ENCODE results near the gene PAX7.
"Not testable (repeated sequence)": the region's sequence is repeated elsewhere in the genome, so short reads cannot be mapped to it uniquely, and the experiment has no call there.

PAX7 gene

GRCh38 chr1:18657506-18658201 is 27.0 kb downstream of the PAX7 start:
- no peak for DNase-seq (ENCODE audit: extremely low read depth in 1 of 2, low read depth in 1 of 2)

DNA sequence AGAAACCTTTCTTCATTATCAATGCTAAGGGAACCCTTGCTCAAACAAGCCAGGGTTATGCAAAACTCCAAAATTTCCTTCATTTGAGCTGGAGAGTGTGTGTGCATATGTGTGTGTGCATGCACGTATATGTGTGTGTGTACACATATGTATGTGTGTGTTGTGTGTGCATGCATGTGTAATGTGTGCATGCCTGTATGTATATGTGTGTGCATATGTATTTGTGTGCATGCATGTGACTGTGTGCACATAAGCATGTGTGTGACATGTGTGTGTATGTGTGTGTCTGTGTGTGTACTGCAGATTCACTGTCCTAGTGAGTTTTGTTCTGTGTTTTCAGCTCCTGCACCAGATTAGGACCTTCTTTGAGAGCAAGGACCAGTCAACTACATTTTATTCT is 28.2 kb downstream of the PAX7 start:
- no peak for DNase-seq (ENCODE audit: extremely low read depth in 1 of 2, low read depth in 1 of 2)

- DNase-seq (ENCODE audit: extremely low read depth in 1 of 2, low read depth in 1 of 2), result no peak
These were observed 31.0 kb downstream of the PAX7 start for GRCh38 chr1:18661404-18662285.

DNA sequence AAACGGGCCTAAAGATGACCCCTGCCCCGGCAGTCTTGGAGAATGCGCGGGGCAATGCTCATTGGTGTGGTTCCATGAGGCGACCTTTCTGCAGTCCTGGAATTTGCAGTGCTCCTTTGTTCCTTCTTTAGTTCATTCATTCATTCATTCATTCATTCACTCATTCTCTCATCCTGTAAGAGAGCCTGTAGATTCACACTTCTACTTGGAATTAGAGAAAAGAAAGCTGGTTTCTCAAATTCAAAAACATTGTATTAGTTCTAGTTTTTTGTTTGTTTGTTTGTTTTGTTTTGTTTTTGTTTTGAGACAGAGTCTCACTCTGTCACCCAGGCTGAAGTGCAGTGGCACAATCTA is 31.6 kb downstream of the PAX7 start:
- no peak for DNase-seq (ENCODE audit: extremely low read depth in 1 of 2, low read depth in 1 of 2)

- DNase-seq (ENCODE audit: extremely low read depth in 1 of 2, low read depth in 1 of 2), result no peak
These were observed 35.8 kb downstream of the PAX7 start for GRCh38 chr1:18666317-18666920.

- no peak for DNase-seq (ENCODE audit: extremely low read depth in 1 of 2, low read depth in 1 of 2)
These were observed 36.7 kb downstream of the PAX7 start for GRCh38 chr1:18667333-18667732.

DNA sequence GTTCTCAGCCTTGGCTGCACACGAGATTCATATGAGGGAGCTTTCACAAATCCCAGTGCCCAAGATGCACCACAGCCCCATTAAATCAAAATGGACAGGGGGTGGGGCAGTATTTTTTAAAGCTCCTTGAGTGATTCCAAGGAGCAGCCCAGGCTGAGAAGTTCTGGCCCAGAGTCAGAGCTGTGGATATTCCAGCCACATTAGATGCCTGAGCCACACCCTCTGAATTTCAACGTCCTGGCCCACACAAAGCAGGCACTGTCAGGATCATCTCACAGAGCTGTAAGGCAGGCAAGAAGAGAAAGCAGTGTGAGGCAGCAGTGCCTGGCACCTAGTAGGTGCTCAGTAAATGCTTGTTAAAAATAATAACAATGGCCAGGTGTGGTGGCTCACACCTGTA is 37.4 kb downstream of the PAX7 start:
- DNase-seq (ENCODE audit: extremely low read depth in 1 of 2, low read depth in 1 of 2), result no peak

DNA sequence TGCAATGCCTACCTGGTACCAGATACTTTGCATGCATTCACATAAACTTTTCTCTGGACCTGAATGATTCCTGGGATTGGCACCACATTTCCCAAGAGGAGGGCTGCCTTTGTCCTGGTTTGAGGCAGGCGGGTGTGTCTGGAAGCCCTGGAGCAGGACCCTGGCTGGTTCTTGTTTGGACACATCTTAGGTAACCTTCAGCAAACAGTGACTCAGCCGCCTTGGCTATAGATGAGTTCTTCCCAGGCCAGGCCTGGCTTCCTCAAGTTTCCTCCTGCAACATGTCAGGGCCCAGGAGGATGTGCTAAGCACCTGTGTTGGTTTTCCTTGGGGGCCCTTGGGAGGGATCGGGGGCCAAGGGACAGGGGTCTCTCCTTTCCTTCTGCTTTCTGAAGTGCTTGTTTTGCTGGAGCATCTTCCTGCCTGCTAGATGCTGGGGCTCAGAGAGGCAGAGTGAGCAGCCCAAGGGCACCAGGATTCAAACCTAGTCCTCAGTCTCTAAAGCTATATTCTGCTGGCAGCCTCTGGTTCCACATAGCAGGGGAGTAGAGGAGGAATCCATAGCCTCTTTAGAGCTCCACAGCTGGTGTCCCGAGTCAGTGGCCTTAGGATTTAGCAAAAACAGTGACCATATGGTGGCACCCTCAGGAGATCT is 38.2 kb downstream of the PAX7 start:
- DNase-seq (ENCODE audit: extremely low read depth in 1 of 2, low read depth in 1 of 2), result no peak

- no peak for DNase-seq (ENCODE audit: extremely low read depth in 1 of 2, low read depth in 1 of 2)
These were observed 39.6 kb downstream of the PAX7 start for GRCh38 chr1:18670121-18670867.

DNA sequence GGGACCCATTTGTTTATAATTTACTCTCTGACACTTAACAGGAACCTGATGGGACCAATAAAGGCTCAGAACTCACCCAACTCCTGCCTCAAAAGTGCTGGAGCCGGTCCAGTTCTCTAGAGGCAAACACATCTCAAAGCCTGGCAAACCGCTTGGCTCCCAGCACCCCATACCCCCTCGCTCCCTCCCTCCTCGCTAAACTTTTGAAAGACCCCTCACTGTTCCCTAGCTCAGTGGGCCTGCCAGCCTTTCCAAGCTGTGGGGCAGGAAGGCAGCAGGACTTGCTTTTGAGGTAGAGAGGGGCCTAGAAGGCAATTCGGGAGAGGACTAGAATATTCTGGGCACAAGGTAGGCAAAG is 40.2 kb downstream of the PAX7 start:
- DNase-seq (ENCODE audit: extremely low read depth in 1 of 2, low read depth in 1 of 2), result no peak

- no peak for DNase-seq (ENCODE audit: extremely low read depth in 1 of 2, low read depth in 1 of 2)
These were observed 43.3 kb downstream of the PAX7 start for GRCh38 chr1:18673976-18674375.

GRCh38 chr1:18676332-18676781 is 45.7 kb downstream of the PAX7 start:
- no peak for DNase-seq (ENCODE audit: extremely low read depth in 1 of 2, low read depth in 1 of 2)

- DNase-seq (ENCODE audit: extremely low read depth in 1 of 2, low read depth in 1 of 2), result no peak
These were observed 50.8 kb downstream of the PAX7 start for GRCh38 chr1:18681423-18681835.

DNA sequence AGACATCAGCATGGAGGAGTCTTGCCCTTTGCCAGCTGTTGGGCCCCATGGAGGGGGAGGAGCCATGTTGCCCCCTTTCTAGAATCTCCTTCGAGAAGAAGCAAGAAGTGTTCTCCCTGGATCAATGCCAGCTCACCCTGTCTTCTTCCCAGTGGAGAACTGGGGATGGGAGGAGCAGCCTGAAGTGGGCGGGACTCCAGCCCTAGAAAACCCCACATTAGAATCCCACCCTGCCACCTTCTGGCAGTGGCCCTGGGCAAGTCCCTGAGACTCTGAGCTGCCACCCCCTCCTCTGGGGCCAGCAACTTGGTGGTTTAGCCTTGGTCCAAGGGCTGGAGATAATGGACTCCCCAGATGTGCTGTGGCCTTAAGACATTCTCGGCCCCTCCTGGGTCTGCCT is 51.7 kb downstream of the PAX7 start:
- no peak for DNase-seq (ENCODE audit: extremely low read depth in 1 of 2, low read depth in 1 of 2)

- no peak for DNase-seq (ENCODE audit: extremely low read depth in 1 of 2, low read depth in 1 of 2)
These were observed 53.7 kb downstream of the PAX7 start for GRCh38 chr1:18684303-18684702.

GRCh38 chr1:18686540-18686939 is 55.9 kb downstream of the PAX7 start:
- DNase-seq (ENCODE audit: extremely low read depth in 1 of 2, low read depth in 1 of 2), result no peak

GRCh38 chr1:18687273-18687672 is 56.6 kb downstream of the PAX7 start:
- no peak for DNase-seq (ENCODE audit: extremely low read depth in 1 of 2, low read depth in 1 of 2)

- no peak for DNase-seq (ENCODE audit: extremely low read depth in 1 of 2, low read depth in 1 of 2)
These were observed 61.0 kb downstream of the PAX7 start for GRCh38 chr1:18691648-18692047.

DNA sequence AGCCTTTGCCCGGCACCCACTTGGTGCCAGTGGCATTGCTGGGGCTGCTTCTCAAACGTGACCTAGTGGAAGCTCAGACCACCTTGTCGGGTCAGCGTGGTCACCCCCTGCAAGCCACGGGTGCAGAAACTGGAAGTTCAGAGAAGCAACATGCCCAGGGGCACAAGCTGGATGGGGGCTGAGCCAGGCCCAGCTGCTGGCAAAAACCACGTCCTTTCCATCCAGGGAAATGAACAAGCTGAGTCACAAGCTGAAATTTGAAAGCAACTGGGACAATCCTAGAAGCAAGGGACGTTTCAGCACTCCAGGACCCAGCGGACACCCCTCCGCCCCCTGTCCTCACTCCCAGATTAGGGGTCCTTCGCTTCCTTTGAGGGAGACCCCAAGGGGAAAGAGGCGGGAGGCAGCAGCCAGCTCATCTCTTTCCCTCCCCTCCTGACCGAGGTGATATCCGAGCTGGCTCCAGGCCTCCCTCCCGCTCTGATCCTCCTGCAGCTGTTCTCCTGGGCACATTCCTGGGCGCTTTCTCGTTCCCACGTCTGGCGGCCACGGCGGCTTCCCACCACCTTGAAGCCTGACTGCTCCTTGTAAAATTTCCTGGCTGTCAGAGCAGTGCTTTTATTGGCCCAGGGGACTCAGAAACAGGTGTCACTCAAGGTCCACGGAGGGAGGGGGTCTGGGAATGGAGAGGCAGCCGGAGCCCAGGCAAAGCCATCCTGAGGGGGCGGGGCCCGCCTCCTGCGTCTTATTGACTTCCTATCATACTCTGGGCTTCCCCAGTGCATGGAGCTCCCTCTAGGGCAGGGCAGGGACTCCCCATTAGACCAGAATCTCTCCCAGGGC is 62.8 kb downstream of the PAX7 start:
- no peak for DNase-seq (ENCODE audit: extremely low read depth in 1 of 2, low read depth in 1 of 2)

GRCh38 chr1:18694289-18694688 is 63.6 kb downstream of the PAX7 start:
- DNase-seq (ENCODE audit: extremely low read depth in 1 of 2, low read depth in 1 of 2), result not testable (repeated sequence)
